Natural killer cell (primary cell): ENCODE results near the gene EPG5. TPM values are rescaled to one million over a fixed set of nuclear protein-coding genes. Genes with fewer than 3 reads are reported as not detected.

ENCODE experiments used
- ATAC-seq, 3 donors: fragments of 150-1000 bp in 2 of 3; fragments of 200-7000 bp in 1 of 3; cut with Tn5 transposase; 1 replicate in 1 of 3; 2 replicates in 2 of 3; pipeline ENCODE4 v1.10.0; 2021; ENCODE audit warnings: mild to moderate bottlenecking in 2 of 3, moderate library complexity in 2 of 3
- DNase-seq, 2 donors: peaks; one replicate each; pipeline versions ENCODE4 v3.0.0 to v3.0.0-alpha.2; 2013 to 2021; ENCODE audit warnings: mixed read lengths in 1 of 2
- H3K27ac ChIP-seq: one replicate; pipeline ENCODE4 v1.5.1; 2013; ENCODE audit warnings: mild to moderate bottlenecking, low read length
- H3K27me3 ChIP-seq: one replicate; pipeline ENCODE4 v1.6.1; 2013; ENCODE audit warnings: low read length; ENCODE audit not compliant: control insufficient read depth, insufficient read depth
- H3K36me3 ChIP-seq: one replicate; pipeline ENCODE4 v1.6.1; 2013; ENCODE audit warnings: low read length; ENCODE audit not compliant: control insufficient read depth, insufficient read depth
- H3K4me1 ChIP-seq: one replicate; pipeline ENCODE4 v1.6.1; 2013; ENCODE audit warnings: low read length; ENCODE audit not compliant: control insufficient read depth, insufficient read depth
- H3K4me3 ChIP-seq: one replicate; pipeline ENCODE4 v1.5.1; 2013; ENCODE audit warnings: low read length
- H3K9me3 ChIP-seq: one replicate; pipeline ENCODE4 v1.6.1; 2013; ENCODE audit warnings: low read length; ENCODE audit not compliant: control insufficient read depth, insufficient read depth
- H3K27ac Mint-ChIP-seq, 2 donors: one replicate each; pipeline ENCODE4 v1.8.0; 2022; ENCODE audit warnings: mild to moderate bottlenecking in 2 of 2, mixed read lengths in 2 of 2, moderate library complexity in 1 of 2
- H3K27me3 Mint-ChIP-seq, 2 donors: one replicate each; pipeline ENCODE4 v1.8.0; 2022; ENCODE audit warnings: low read depth in 2 of 2, mixed read lengths in 2 of 2
- H3K36me3 Mint-ChIP-seq: one replicate; pipeline ENCODE4 v1.8.0; 2022; ENCODE audit warnings: mixed read lengths
- H3K4me1 Mint-ChIP-seq, 2 donors: one replicate each; pipeline ENCODE4 v1.8.0; 2022; ENCODE audit warnings: mixed read lengths in 2 of 2
- H3K4me3 Mint-ChIP-seq: one replicate; pipeline ENCODE4 v1.8.0; 2022; ENCODE audit warnings: mild to moderate bottlenecking, moderate library complexity, mixed read lengths
- H3K9me3 Mint-ChIP-seq, 2 donors: one replicate each; pipeline ENCODE4 v1.8.0; 2022; ENCODE audit warnings: mixed read lengths in 2 of 2
- CTCF ChIP-seq: fragments of 200-600 bp; IDR thresholded peaks from one replicate; pipeline ENCODE4 v1.8.0; 2022; ENCODE audit warnings: antibody characterized with exemption
- WGBS: methylation state at CpG from one replicate; pipeline ENCODE4 v1.1.7; 2013; ENCODE audit warnings: missing lambda C conversion rate; ENCODE audit not compliant: insufficient coverage; 5-methylcytosine and 5-hydroxymethylcytosine counted together
- intact Hi-C: fragments of 100-400 bp; cut with micrococcal nuclease; formaldehyde crosslinking; loops from one replicate; pipeline ENCODE4 v1.14.2; 2022
- total RNA-seq, 4 donors: library from RNA; stranded (reverse); fragments of 120-200 nt in 1 of 4; gene quantifications; one replicate each; pipeline versions ENCODE4 v1.2.3 to v1.2.4, GENCODE V29; 2013 to 2022

EPG5 gene
- total RNA-seq, 3 donors from 2014 or later (not counting 1 experiment from before 2014, with no cell fraction given) = 81.3 to 133 (median 99.6) TPM

GRCh38 chr18:46010050-46010449 is 42.9 kb upstream of the EPG5 start:
- Histone ChIP-seq H3K9me3 (no peaks in the 10 kb centered on the region), H3K4me3 (no peak overlapping the region), H3K27me3 (no peaks in the 10 kb centered on the region), H3K36me3 (peaks cover 4% of the 10 kb centered on the region), H3K27ac (peak overlapping the region; percentile 36), H3K4me1 (peaks cover 5% of the 10 kb centered on the region)
- Mint-ChIP-seq H3K36me3 (peaks cover 15% of the 10 kb centered on the region), H3K4me3 (no peak overlapping the region), H3K9me3 (no peaks in the 10 kb centered on the region), H3K4me1 (peaks cover 12 to 18% of the 10 kb centered on the region in 2 donors), H3K27ac (no peak overlapping the region), H3K27me3 (no peaks in the 10 kb centered on the region)
- ATAC-seq = peak in 1 of 3 donors; percentile 7
- no peak for TF ChIP-seq CTCF
- 97% methylated on average over 4 of the region's 4 CpGs for WGBS
- intact Hi-C loops = no loop called here
- no peak for DNase-seq

GRCh38 chr18:46009125-46009840 is 42.2 kb upstream of the EPG5 start:
- no peak overlapping the region for H3K4me3 ChIP-seq
- 92% methylated on average over 2 of the region's 5 CpGs for WGBS
- H3K36me3 ChIP-seq = peaks cover 4% of the 10 kb centered on the region
- DNase-seq = no peak
- H3K27me3 ChIP-seq = no peaks in the 10 kb centered on the region
- Mint-ChIP-seq H3K27me3 (no peaks in the 10 kb centered on the region), H3K36me3 (peaks cover 21% of the 10 kb centered on the region), H3K4me3 (no peak overlapping the region), H3K27ac (no peak overlapping the region), H3K9me3 (no peaks in the 10 kb centered on the region), H3K4me1 (peaks cover 12 to 18% of the 10 kb centered on the region in 2 donors)
- peak in 2 of 3 donors; percentile 21 to 67 for ATAC-seq
- no peaks in the 10 kb centered on the region for H3K9me3 ChIP-seq
- no peak for TF ChIP-seq CTCF
- peaks cover 5% of the 10 kb centered on the region for H3K4me1 ChIP-seq
- intact Hi-C loops = no loop called here
- peak overlapping the region; percentile 36 for H3K27ac ChIP-seq

- intact Hi-C loops = no loop called here
- H3K36me3 Mint-ChIP-seq = peaks cover 21% of the 10 kb centered on the region
- DNase-seq (no peak), ATAC-seq (no peak)
- no peak overlapping the region for H3K4me3 Mint-ChIP-seq
- Histone ChIP-seq H3K9me3 (no peaks in the 10 kb centered on the region), H3K4me3 (no peak overlapping the region), H3K36me3 (peaks cover 4% of the 10 kb centered on the region), H3K4me1 (peaks cover 5% of the 10 kb centered on the region), H3K27me3 (no peaks in the 10 kb centered on the region), H3K27ac (no peak overlapping the region)
- peaks cover 8 to 15% of the 10 kb centered on the region in 2 donors for H3K4me1 Mint-ChIP-seq
- WGBS = 94% methylated on average over 8 of the region's 8 CpGs
- H3K9me3 Mint-ChIP-seq = no peaks in the 10 kb centered on the region
- no peak for TF ChIP-seq CTCF
- no peak overlapping the region for H3K27ac Mint-ChIP-seq
- no peaks in the 10 kb centered on the region for H3K27me3 Mint-ChIP-seq
Measured at GRCh38 chr18:46008531-46008930, 41.4 kb upstream of the EPG5 start.

GRCh38 chr18:46007165-46007564 is 40.0 kb upstream of the EPG5 start:
- peaks cover 15 to 17% of the 10 kb centered on the region in 2 donors for H3K4me1 Mint-ChIP-seq
- intact Hi-C loops = no loop called here
- no peak overlapping the region for H3K27ac Mint-ChIP-seq
- no peak for DNase-seq
- 100% methylated on average over 4 of the region's 5 CpGs for WGBS
- Histone ChIP-seq H3K9me3 (no peaks in the 10 kb centered on the region), H3K4me1 (peaks cover 5% of the 10 kb centered on the region), H3K27ac (no peak overlapping the region), H3K27me3 (no peaks in the 10 kb centered on the region), H3K36me3 (peaks cover 4% of the 10 kb centered on the region), H3K4me3 (no peak overlapping the region)
- H3K36me3 Mint-ChIP-seq = peaks cover 30% of the 10 kb centered on the region
- H3K9me3 Mint-ChIP-seq = peaks cover 4 to 5% of the 10 kb centered on the region in 2 donors
- no peak for ATAC-seq
- no peak for TF ChIP-seq CTCF
- no peaks in the 10 kb centered on the region for H3K27me3 Mint-ChIP-seq
- H3K4me3 Mint-ChIP-seq = no peak overlapping the region
